ES-I3 (cell line): ENCODE data around the gene SEL1L3.

Experiments used
- H3K36me3 ChIP-seq: 2 replicates; pipeline ENCODE4 v1.6.1; 2013; ENCODE audit warnings: mild to moderate bottlenecking, low read length, control low read depth, moderate library complexity; ENCODE audit not compliant: insufficient read depth
- H3K4me1 ChIP-seq: 2 replicates; pipeline ENCODE4 v1.6.1; 2013; ENCODE audit warnings: mild to moderate bottlenecking, control low read depth, low read length; ENCODE audit not compliant: insufficient read depth
- H3K9ac ChIP-seq: 2 replicates; pipeline ENCODE4 v1.6.1; 2013; ENCODE audit warnings: low read depth, mild to moderate bottlenecking, low read length, moderate library complexity
- H3K9me3 ChIP-seq: 2 replicates; pipeline ENCODE4 v1.6.1; 2013; ENCODE audit warnings: mild to moderate bottlenecking, low read length, moderate library complexity; ENCODE audit not compliant: control insufficient read depth, insufficient read depth

SEL1L3 gene

DNA sequence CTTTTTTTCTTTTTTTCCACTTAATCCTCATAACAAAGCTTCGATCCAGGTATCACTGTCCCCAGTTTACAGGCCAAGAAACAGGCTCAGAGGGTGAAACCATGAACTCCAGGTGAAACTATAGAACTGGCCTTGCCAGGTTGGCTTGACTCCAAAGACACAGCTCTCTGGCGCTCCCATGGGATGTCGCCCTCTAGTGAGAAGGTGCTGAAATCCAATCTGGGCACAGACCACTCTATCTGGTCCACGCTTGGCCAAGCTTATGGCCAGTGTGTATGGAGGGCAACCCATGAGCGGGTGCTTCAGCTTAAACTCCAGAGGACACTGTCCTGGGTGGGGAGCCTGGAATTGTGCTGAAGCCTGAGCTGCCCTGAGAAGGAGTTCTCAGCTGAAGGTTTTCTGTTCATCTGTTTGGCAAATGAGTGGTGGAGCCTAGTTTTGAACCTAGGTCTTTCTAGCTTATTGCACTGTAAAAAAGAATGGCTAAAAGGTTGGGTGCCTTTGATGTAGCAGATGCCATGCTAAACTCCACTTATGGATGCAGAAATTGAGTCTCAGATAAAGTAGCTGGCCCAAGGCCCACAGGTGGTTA lies 70.5 kb downstream of the SEL1L3 start:
- peaks cover 4% of the 10 kb centered on the region; the same call in 1 of the 2 replicates for H3K36me3 ChIP-seq
- H3K4me1 ChIP-seq, result peaks cover 8% of the 10 kb centered on the region
- H3K9me3 ChIP-seq, result no peaks in the 10 kb centered on the region
- no peak overlapping the region for H3K9ac ChIP-seq

DNA sequence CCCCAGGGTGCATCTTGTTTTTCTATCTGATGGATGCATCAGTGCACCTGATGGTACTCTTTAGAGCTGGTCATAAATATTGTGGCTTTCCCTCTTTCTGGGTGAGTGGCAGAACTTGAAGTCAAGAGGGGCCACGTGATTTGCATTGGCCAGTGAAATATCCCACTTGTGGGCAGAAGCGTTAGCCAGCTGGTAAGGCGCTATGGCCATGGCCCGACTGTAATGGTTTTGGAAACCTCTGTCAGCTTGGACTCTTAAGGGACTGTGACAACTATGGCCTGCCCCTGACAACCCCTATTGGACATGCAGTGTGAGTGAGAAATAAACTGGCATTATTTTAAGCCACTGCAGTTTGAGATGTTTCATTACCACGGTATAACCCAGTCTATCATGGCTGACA lies 72.8 kb downstream of the SEL1L3 start:
- Histone ChIP-seq H3K9me3 (no peaks in the 10 kb centered on the region), H3K9ac (no peak overlapping the region), H3K36me3 (peaks cover 4% of the 10 kb centered on the region; the same call in 1 of the 2 replicates), H3K4me1 (no peaks in the 10 kb centered on the region)

DNA sequence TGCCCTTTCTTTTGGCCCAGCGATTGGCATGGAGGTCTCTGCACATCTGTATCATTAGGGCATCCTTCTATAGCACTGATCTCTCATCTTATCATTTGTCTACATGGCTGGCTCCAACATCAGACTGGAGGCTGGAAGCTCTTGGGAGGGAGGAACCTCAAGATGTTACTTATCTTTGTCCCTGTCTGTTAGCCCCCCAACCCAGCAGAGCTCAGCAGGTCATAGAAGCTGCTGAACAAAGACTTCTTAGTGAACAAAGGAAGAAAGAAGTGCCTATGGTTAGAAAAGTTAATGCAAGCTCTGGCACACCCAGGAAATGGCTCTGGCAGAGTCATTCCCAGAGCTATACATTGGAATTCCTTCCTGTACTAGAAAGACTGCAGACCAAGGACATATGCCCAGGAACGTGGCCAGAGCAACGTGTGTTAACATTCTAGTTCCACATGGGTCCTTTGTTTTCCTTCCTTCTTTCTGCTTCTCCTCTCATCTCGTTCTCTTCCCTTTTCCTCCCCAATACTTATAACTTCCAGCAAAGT lies 74.0 kb downstream of the SEL1L3 start:
- Histone ChIP-seq H3K9ac (no peak overlapping the region), H3K4me1 (no peaks in the 10 kb centered on the region), H3K9me3 (no peaks in the 10 kb centered on the region), H3K36me3 (peaks cover 4% of the 10 kb centered on the region; the same call in 1 of the 2 replicates)

DNA sequence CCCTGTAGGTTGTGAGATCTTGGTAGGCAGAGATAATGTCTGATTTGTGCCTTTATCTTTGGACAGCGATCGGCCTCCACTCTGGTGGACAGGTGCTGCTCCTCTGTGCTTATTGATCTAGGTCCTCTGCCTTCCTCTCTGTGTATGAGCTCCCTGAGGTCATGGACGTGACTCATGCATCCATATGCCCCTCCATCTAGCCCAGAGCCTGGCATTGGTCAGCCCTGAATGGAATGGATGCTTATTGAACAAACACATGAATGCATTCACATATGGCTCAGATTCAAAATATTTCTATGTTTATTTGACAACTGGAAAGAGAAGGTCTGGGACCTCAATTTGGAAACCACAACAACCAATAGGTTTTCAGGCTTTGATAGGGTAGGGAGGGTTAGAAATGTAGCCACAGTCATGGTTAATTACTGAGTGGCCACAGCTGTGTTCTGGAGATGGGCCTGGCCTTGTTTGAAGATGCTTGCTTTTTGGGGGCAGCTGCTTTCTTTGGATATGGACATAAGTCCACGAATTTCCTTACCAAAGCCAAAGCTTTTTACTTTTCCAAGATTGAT lies 76.2 kb downstream of the SEL1L3 start:
- peaks cover 11% of the 10 kb centered on the region for H3K36me3 ChIP-seq
- H3K9ac ChIP-seq, result no peak overlapping the region
- no peaks in the 10 kb centered on the region for H3K4me1 ChIP-seq
- no peaks in the 10 kb centered on the region for H3K9me3 ChIP-seq

DNA sequence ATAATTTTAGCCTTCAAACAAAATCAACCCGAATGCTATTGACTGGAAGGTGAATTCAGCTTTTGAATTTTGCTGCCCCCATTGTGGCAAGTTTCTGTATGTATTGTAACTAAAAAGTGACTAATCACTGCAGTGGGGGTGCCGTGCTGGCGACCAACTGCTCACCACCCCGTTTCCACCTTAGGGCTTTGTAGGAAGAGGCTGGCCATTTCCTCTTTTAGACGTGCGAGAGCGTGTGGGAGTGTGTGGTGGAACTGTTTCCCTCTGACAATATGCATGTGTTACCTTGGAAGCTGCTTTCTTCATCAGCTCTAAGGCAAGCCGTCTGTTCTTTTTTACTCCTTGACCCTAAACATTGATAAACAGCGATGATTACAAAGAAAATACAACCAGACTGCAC lies 78.8 kb downstream of the SEL1L3 start:
- H3K4me1 ChIP-seq, result no peaks in the 10 kb centered on the region
- no peaks in the 10 kb centered on the region for H3K9me3 ChIP-seq
- H3K36me3 ChIP-seq, result peaks cover 18% of the 10 kb centered on the region
- no peak overlapping the region for H3K9ac ChIP-seq

DNA sequence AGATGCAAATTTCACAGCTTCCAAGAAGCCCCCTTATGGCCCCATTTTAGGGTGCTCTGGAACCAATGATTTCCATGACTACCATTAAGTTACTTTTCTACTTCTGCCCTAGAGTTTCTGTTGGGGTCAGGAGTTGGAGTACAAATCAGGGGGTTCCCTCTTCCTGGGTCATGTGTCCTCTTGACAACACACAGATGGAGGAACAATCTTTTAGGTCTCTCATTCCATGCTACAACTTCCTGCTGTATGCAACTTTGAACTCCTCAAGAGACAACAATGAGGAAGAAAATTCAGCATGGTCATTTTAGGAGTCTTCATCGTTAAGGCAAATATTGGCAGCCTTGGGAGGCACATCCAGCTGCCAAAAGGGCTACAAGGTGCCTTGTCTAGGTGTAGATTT lies 79.7 kb downstream of the SEL1L3 start:
- Histone ChIP-seq H3K9me3 (no peaks in the 10 kb centered on the region), H3K4me1 (no peaks in the 10 kb centered on the region), H3K36me3 (peaks cover 15% of the 10 kb centered on the region), H3K9ac (no peak overlapping the region)

DNA sequence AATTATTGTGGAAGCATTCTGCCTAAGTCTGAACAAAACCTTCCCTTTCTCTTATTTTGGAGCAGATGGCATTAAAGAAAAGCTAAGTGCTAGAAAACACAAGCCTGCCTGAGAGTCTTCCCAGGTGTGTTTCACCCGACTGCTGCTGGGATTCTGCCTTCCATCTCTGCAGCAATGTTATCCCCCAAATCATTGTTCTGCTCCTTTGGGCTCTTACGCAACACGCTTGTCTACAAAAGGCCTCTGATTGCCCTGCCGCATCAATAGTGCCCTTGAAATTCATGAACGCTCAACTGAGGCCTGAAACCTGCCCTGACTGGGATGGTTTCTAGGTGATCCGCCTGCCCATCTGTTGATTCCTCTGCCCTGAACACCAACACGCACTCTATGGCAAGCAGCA lies 80.3 kb downstream of the SEL1L3 start:
- Histone ChIP-seq H3K36me3 (peaks cover 15% of the 10 kb centered on the region), H3K4me1 (no peaks in the 10 kb centered on the region), H3K9me3 (no peaks in the 10 kb centered on the region), H3K9ac (no peak overlapping the region)

DNA sequence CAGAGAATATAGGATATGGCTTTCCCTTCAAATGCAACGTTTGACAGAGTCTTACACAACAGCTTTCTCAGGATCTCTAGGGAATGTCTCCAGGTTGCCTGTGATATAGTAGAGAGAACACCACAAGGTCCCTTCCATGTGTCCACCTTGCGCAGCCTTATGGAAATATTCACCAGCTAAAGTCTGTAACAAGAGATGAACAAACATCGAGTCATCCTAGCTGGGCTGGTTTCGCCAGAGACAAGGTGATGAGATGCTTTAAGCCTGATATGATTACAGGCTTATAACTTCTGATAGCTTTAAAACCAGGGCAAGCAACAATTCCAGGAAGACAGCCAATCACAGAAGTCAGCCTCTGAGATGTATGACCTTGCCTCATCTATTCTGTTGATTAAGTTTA lies 83.8 kb downstream of the SEL1L3 start:
- H3K9me3 ChIP-seq, result no peaks in the 10 kb centered on the region
- H3K36me3 ChIP-seq, result peaks cover 15% of the 10 kb centered on the region
- H3K9ac ChIP-seq, result no peak overlapping the region
- no peaks in the 10 kb centered on the region for H3K4me1 ChIP-seq

DNA sequence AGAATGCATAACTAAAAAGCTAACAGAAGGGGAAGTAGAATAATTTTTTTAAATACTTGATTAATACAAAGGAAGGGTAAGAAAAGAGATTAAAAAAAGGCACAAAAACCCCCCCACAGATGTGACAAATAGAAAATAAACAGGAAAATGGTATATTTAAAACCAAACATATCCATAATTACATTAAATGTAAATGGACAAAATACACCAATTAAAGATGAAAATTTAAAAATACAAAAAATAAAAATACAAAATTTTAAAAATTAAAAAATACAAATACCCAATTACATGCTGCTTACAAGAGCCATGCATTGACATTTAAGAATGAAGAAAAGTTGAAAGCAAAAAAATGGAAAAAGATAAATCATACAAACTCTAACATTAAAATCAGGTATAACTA lies 86.0 kb downstream of the SEL1L3 start:
- Histone ChIP-seq H3K9me3 (no peaks in the 10 kb centered on the region), H3K9ac (no peak overlapping the region), H3K4me1 (no peaks in the 10 kb centered on the region), H3K36me3 (peaks cover 10% of the 10 kb centered on the region)

DNA sequence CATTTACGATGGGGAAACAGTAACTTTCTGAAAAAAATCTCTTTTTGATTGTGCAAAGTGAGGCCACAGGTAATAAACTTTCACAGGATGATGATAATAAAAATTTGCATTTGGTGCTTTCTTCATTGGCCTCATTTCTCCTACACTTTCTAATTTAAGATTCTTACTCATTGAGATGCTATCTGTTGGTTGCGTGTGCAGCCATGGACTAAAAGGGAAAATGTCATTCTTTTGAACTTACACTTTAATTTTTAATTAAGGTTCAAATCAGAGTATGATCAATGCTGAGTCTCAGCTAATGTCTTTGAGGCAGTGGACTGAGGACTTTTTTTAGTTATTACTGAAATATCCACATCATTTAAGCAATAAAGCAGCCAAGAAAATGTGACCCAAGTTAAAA lies 87.6 kb downstream of the SEL1L3 start:
- Histone ChIP-seq H3K9me3 (no peaks in the 10 kb centered on the region), H3K36me3 (no peaks in the 10 kb centered on the region), H3K4me1 (no peaks in the 10 kb centered on the region), H3K9ac (no peak overlapping the region)

DNA sequence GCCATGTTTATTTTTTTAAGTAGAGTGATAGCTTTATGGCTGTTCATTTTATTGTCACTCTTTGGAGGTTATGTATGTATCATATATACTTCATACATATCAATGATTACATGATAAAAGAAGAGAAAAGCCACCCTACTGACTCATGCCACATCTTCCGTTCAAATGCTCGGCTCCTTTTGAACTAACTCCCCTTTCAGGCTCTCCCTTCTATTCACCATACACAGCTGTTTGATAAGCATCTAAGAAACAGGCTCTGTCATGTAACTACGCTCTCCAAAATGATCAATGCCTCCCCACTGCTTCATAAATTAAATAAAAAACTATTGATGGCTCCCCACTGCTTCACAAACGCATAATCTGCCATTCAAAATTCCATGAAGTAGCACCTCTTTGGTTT lies 89.4 kb downstream of the SEL1L3 start:
- no peak overlapping the region for H3K9ac ChIP-seq
- no peaks in the 10 kb centered on the region for H3K4me1 ChIP-seq
- H3K9me3 ChIP-seq, result no peaks in the 10 kb centered on the region
- no peaks in the 10 kb centered on the region for H3K36me3 ChIP-seq

DNA sequence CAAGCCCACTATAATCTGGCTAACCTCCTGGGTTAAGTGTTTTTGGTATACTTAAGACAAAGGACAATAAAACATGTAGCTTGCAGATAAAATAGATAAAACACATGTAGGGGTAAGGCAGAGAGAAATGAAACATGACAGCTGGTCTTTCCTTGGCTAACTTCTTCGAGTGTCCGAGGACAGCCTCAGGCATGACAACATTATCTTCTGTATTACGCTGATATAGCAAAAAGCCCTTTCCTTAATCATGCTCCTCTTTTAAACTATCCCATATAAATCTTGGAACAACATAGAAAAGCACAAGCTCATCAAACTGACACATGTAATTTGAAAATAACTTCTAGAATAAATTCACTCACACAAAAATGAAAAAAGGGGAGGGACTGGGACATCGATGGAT lies 91.1 kb downstream of the SEL1L3 start:
- H3K36me3 ChIP-seq, result no peaks in the 10 kb centered on the region
- H3K9me3 ChIP-seq, result no peaks in the 10 kb centered on the region
- H3K9ac ChIP-seq, result no peak overlapping the region
- no peaks in the 10 kb centered on the region for H3K4me1 ChIP-seq

DNA sequence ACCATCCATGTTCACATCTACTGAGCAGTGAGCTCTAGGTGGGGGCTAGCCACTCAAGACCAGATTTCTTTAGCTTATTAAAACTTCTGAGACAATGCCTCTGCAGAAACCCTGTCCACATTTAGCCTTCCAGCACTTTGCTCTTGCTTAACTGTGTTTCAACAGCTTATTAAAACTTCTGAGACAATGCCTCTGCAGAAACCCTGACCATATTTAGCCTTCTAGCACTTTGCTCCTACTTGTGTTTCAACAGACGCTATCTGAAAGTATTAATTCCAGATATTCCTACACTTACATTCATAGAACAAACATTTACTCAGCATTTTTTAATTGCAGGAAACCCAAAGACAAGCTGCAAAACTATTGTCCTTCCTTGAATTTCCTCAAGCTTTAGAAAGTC lies 91.9 kb downstream of the SEL1L3 start:
- no peaks in the 10 kb centered on the region for H3K9me3 ChIP-seq
- H3K36me3 ChIP-seq, result peaks cover 3% of the 10 kb centered on the region; the same call in 1 of the 2 replicates
- H3K9ac ChIP-seq, result no peak overlapping the region
- no peaks in the 10 kb centered on the region for H3K4me1 ChIP-seq

DNA sequence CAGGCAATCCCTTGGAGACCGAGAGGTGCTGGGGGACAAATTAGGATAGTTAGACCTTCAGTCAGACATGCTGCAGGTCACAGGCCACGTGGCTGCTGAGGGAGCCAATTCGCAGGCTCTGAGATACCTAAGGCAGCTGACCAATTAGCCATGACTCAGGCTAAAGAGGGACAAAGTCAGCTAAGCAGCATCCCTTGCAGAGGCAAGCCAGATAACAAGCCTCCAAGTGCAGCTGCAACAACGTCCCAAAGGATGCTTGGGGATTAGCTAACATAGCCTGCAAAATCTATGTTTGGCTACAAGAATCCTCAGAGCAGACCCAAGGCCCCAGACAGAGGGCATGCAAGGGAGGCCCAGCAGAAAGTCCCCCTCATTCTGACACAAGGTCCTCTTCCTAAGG lies 93.5 kb downstream of the SEL1L3 start:
- H3K9ac ChIP-seq, result no peak overlapping the region
- H3K36me3 ChIP-seq, result peaks cover 4% of the 10 kb centered on the region; the same call in 1 of the 2 replicates
- no peaks in the 10 kb centered on the region for H3K4me1 ChIP-seq
- no peaks in the 10 kb centered on the region for H3K9me3 ChIP-seq

DNA sequence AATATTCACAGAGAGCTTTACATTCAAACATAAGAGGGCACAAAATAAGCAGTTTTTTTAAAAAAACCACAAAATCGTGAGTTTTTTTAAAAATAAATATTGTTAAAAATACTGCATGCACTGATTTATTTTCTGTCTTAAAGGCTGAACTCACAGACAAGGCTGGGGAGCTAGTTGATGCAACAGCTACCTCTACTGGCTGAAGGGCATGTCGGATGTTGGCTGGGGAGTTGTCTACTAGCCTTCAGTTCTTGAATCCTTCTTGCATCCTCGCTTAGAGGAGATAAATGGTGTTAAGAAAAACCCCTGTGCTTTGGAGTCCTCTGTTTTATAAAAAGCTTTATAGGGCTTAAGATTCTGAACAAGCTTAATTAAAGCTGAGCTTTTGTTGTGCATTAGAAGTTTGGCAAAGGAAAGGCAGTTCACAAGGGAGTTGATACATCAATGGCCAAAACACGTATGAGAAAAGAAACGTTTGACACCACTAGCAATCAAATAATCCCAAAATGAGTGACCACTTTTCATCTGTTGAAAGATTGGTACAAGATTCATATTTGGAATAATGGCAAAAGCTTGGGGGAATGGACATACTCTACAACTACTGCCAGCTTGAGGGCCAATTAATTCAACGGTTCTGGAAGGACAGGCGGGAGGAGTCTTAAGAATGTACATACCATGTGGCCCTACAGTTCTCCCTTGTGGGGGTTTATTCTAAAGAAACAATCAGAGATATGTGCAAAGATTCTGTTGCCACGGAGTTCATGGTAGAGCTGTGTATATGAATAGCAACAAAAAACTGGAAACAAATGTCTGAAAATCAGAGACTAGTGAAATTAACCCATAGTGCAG lies 94.7 kb downstream of the SEL1L3 start:
- no peak overlapping the region for H3K9ac ChIP-seq
- peaks cover 4% of the 10 kb centered on the region; the same call in 1 of the 2 replicates for H3K36me3 ChIP-seq
- H3K4me1 ChIP-seq, result no peaks in the 10 kb centered on the region
- H3K9me3 ChIP-seq, result no peaks in the 10 kb centered on the region
